ENCODE data around the gene RIMBP2. TPM values are rescaled to one million over a fixed set of nuclear protein-coding genes. Genes with fewer than 3 reads are reported as not detected.

The RIMBP2 gene
- total RNA-seq, 1 donor from 2014 or later, result 0.62 TPM

- no peak for DNase-seq
Measured at GRCh38 chr12:130481392-130481879, 234.7 kb downstream of the RIMBP2 start.

DNA sequence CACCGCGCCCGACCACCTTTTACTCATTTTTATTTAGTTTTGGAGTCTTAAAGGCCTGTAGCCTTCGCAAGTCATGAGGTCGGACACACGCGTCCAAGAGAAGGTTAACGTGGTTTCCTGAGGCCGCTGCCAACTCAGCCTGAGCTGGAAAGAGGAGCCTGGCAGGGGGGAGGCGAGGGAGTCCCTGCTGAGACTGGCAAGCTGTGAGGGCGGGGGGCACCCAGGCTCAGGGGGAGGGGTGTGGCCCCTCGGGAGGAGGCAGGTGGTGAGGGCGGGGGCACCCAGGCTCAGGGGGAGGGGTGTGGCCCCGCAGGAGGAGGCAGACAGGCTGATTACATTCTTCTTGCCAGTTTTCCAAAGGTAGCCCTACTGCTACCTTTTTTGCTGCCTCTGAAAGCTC is 235.2 kb downstream of the RIMBP2 start:
- DNase-seq, result no peak

- DNase-seq, result no peak
Measured at GRCh38 chr12:130480231-130480630, 235.9 kb downstream of the RIMBP2 start.

- DNase-seq, result no peak
Measured at GRCh38 chr12:130479401-130480125, 236.5 kb downstream of the RIMBP2 start.

DNA sequence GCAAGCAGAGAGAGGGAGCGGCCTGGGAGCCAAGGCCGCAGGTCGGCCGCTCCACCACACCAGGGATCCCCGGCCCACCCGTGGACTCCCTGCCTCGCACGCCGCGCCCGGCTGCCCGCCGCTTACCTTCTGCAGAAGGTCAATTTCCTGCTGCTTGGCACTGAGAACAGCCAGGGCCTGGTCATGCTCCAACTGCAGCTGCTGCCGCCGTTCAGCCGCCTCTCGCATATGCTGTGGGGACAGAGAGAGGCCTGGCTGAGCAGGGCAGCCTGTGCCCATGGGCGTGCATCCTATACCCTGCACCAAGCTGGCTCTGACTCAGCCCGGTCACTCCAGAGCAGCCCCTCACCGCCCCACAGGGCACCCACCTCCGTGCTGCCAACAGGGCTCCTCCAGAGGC is 237.3 kb downstream of the RIMBP2 start:
- DNase-seq, result peak; percentile 87

DNA sequence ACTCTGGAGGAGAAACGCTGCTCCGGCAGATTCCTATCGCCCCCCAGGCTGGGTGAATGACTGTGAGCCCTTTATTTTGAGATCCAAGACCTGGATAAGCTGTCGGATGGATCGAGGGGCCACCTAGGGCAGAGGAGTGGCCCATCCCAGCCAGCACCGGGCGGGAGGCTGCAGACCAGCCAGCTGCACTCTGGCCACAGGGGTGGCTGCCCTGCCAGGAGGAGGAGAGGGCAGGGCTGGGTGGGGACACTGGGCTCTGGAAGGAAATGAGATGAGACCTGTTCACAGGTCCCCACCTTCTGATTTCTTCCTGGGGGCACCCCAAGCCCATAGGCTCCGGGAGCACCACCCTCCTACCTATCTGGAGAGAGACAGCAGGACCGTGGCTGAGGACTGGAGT is 238.4 kb downstream of the RIMBP2 start:
- DNase-seq, result no peak

- DNase-seq, result no peak
Measured at GRCh38 chr12:130477266-130477665, 238.8 kb downstream of the RIMBP2 start.

GRCh38 chr12:130476451-130477135 is 239.5 kb downstream of the RIMBP2 start:
- peak; percentile 73 for DNase-seq

DNA sequence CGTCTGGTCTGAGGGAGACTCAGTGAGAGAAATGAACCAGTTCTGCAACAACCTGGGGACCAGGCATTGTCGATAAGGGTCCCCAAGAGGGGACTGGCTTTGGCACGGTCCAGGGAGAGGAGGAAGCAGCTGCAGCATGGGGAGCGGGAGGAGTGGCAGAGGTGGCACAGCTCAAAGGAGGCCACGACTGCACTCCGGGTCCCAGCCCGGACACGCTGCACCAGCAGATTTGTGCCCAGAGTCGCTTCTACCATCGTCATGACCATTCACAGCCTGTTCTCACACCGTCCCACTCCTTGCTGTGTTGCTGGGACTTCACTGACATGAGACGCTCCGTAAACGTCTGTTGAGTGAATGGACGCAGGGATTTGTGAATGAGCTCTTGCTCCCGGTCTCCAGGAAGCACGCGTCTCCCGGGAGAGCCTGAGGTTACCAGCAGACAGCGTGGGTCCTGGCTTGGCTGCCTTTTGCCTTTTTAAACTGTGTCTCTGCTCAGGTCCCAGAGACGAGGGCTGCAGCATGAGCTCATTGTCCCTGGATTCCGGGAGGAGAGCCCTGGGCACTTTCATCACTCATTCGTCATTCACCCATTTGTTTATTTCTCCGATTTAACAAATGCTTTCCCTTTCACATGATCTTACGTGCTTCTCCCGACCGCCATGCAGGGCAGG is 241.4 kb downstream of the RIMBP2 start:
- no peak for DNase-seq

DNA sequence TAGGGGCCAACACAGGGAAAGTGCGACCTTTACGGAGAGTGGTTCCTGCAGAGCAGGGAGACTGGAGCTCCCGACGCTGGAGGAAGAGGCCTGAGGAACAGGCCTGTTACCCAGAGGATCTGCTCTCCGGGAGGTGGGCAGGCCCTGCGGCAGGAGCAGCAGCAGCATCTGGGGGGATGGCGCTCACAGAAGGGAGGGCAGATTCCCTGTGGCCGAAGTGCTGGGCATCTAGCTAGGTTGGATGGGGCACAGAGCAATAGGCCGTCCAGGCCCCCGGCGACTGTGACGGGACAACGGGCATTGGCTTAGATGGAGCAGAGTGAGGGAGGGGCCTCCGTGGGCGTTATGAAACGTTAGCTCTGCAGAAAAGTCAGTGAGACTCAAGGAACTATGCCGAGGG is 242.8 kb downstream of the RIMBP2 start:
- DNase-seq, result no peak

DNA sequence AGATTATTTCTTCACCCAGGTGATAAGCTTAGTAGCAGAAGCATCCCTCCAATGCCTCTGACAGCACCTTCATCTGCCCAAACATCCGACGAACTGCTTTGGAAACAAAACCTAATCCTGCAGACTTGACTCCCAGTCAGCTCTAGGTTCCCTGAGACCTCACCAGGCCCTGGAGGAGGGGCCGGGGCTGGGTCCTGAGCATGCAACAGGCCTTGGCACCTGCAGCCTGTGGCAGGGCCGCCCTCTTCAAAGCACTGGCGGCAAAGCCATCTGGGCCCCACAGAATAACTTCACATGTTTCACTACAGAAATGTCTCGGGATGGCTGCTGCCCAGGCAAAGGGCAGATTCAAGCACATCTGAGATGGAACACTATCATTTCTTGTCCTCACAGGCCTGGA is 245.1 kb downstream of the RIMBP2 start:
- DNase-seq, result no peak

DNA sequence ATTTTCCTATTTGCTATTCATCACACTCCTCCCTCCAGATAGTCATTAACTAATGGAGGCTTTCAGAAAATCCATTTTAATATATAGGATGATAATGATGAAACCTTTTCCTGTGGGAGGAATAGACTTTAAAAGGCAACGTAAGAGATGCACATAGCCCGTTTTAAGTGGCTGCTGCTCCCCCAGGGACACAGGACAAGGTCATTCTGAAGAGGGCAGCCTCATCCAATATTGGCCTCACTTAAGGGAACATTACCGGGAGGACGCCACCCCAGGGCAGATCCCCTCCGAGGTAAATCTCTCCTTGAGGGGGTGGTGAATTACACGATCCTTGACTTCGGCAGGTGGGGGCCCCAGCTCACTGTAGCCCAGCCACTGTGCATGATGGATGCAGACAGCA is 246.5 kb downstream of the RIMBP2 start:
- DNase-seq, result no peak

GRCh38 chr12:130468700-130469245 is 247.3 kb downstream of the RIMBP2 start:
- DNase-seq, result no peak

DNA sequence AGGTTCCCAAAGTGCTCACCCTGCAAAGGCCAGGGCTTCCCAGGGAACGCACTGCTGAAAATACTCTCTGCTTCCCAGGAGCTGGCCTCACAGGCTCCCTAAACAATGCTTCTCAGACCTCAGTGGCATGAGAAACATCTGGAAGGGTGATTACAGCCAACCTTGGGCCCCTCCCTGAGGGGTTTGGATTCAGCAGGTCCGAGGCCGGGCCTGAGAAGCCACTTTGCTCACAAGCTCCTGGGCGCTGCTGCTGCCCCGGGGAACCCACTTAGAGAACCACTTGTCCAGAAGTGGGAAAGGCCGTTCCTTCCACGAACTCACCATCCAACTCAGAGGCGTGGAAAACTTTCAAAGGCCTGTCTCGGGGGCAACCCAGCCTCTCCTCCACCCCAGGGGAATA is 247.9 kb downstream of the RIMBP2 start:
- no peak for DNase-seq

DNA sequence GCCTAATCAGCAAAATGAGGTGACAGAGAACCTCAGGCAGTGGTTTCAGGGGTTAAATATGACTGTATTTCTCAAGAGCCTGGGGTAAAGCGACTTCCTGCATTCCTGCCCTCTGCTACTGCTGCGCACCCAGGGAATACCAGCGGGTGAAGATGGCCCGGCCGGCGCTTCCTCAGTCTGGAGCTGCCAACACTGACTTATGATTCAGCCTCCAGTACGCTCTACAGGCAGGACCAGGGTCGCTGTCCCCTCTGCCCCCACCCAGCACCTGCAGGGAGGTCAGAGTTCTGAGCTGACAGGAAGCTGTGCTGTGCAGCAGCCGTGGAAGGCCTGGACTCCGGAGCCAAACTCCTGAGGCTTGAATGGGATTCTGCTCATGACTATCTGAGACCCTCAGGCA is 250.5 kb downstream of the RIMBP2 start:
- DNase-seq, result no peak

GRCh38 chr12:130465046-130465445 is 251.1 kb downstream of the RIMBP2 start:
- no peak for DNase-seq

GRCh38 chr12:130463818-130464670 is 252.1 kb downstream of the RIMBP2 start:
- DNase-seq, result no peak

DNA sequence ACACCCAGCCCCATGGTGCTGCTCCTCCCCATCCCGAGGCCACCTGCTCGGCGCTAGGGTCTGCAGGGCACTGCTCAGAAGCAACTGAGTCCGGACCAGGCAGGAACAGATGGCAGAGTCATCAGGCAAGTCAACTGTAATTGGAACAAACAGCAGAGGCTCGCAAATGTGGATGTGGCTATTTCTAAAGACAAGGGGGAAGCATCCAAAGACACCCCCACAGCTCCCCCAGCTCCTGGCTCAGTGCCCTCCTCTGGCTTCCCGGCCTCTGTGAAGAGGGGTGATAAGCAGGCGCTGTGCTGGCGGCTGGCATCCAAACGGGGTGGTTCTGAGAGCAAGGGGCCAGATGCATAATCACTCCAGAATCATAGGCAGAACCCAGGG is 252.8 kb downstream of the RIMBP2 start:
- no peak for DNase-seq

- no peak for DNase-seq
Measured at GRCh38 chr12:130462558-130463274, 253.4 kb downstream of the RIMBP2 start.

- DNase-seq, result no peak
Measured at GRCh38 chr12:130461839-130462557, 254.1 kb downstream of the RIMBP2 start.

DNA sequence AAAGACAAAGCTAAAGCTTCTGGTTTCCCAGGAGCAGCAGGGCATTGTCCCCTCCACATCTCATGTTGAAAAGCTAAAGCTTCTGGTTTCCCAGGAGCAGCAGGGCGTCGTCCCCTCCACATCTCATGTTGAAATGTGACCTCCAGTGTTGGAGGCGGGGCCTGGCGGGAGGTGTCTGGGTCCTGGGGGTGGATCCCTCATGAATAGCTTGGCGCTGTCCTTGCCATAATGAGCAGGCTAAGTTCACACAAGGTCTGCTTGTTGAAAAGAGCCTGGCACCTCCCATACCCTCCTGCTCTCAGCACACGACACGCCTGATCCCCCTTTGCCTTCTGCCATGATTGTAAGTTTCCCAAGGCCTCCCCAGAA is 254.7 kb downstream of the RIMBP2 start:
- DNase-seq, result no peak

Data from tongue (tissue), 2 donors.